ENCODE measurements around the gene SYN1. TPM values are rescaled to one million over a fixed set of nuclear protein-coding genes. Genes with fewer than 3 reads are reported as not detected.
"Not testable (repeated sequence)": the region's sequence is repeated elsewhere in the genome, so short reads cannot be mapped to it uniquely, and the experiment has no call there.

Gene SYN1
- 1 to 10 TPM in 1 of 2 experiments, under 1 TPM in 1; 0.83 to 1.3 TPM for total RNA-seq

DNA sequence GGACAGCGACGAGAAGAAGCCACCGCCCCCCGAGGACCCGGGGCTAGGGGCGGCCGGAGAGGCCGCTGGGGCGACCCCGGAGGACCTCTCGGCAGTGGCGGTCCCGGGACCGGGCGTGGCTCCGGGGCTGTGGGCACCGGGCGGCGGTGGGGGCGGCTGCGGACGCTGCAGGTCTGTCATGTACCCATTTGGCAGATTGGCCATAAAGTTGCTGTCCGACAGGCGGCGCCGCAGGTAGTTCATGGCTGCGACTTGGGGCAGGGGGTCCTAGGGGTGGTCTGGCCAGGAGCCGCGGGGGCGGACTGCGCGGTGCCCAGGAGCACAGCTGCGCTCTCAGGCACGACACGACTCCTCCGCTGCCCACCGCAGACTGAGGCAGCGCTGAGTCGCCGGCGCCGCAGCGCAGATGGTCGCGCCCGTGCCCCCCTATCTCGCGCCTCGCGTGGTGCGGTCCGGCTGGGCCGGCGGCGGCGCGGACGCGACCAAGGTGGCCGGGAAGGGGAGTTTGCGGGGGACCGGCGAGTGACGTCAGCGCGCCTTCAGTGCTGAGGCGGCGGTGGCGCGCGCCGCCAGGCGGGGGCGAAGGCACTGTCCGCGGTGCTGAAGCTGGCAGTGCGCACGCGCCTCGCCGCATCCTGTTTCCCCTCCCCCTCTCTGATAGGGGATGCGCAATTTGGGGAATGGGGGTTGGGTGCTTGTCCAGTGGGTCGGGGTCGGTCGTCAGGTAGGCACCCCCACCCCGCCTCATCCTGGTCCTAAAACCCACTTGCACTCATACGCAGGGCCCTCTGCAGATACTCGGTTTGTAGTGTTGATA is at the start of gene SYN1:
Gene SYN1, minus strand, starts transcription at position 372 of the 817 bp plus-strand sequence. Its CDS starts 129 bp downstream, at position 243.
- intact Hi-C loops (cut with micrococcal nuclease), result loop anchor here (5.0 kb wide), 1 partner anchor 37 kb away; the partner anchor contains the start of gene TIMP1
- H3K27me3 Mint-ChIP-seq, result peaks cover 5% of the 10 kb centered on the region
- H3K9me3 Mint-ChIP-seq, result no peaks in the 10 kb centered on the region
- no peaks in the 10 kb centered on the region for H3K36me3 Mint-ChIP-seq
- CTCF ChIA-PET, result no interaction called here
- peak; percentile 85 for DNase-seq
- H3K4me3 Mint-ChIP-seq, result peak within 1 kb of the TSS; percentile 57
- POLR2A ChIA-PET, result no interaction called here
- H3K4me1 Mint-ChIP-seq (ENCODE audit: low read depth), result peaks cover 9% of the 10 kb centered on the region
- H3K27ac Mint-ChIP-seq, result no peak within 1 kb of the TSS

DNA sequence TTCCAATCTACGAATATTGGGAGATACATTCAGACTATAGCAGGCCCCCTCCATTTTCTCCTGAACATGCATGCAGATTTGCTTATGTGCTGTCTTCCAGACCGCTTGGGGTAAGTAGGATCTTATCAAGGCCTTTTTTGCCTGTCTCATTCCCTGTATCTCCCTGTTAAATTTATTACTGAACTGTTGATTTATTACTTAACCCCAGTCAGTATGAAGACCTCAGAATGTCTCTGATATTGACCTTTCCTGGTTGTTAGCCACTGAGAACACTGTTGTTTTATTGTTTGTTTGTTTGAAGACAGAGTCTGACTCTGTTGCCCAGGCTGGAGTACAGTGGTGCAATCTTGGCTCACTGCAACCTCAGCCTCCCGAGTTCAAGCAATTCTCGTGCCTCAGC is 46.1 kb upstream of the SYN1 start:
- H3K4me3 Mint-ChIP-seq; H3K27me3 Mint-ChIP-seq; H3K36me3 Mint-ChIP-seq; H3K27ac Mint-ChIP-seq; H3K9me3 Mint-ChIP-seq; CTCF ChIA-PET; POLR2A ChIA-PET; DNase-seq; intact Hi-C loops (cut with micrococcal nuclease): not testable (repeated sequence)
- H3K4me1 Mint-ChIP-seq (ENCODE audit: low read depth), result peaks cover 22% of the 10 kb centered on the region

DNA sequence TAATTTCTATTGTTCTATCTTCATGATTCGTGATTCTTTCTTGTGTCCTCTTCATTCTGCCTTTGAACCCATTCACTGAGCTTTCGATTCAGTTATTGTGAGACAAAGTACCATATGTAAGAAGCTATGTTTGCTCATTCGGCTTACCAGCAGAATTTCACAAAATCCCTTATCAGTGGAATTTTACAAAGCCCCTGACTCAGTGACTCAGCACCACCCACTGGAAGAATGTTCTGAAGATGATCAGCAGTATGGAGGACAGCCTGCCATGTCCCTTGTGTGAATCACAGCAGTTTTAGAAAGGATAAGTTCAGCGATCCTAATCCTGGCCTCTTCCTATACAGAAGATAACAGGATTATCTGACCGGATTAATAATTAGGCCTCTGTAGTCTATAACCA is 45.1 kb upstream of the SYN1 start:
- POLR2A ChIA-PET, result no interaction called here
- Mint-ChIP-seq H3K4me3 (no peak overlapping the region), H3K27ac (peak overlapping the region; percentile 59)

GRCh38 chrX:47662144-47662657 is 42.5 kb upstream of the SYN1 start:
- CTCF ChIA-PET, result interaction anchor here (0.8 kb wide), 1 partner anchor 33 kb away, joined by 3 read pairs; the partner anchor contains the start of gene CFP
- Mint-ChIP-seq H3K9me3 (no peaks in the 10 kb centered on the region), H3K36me3 (peaks cover 2% of the 10 kb centered on the region), H3K27me3 (no peaks in the 10 kb centered on the region), H3K4me1 (ENCODE audit: low read depth) (peaks cover 36% of the 10 kb centered on the region), H3K27ac (peak overlapping the region; percentile 98), H3K4me3 (peak overlapping the region; percentile 35)
- POLR2A ChIA-PET, result interaction anchor here (1.9 kb wide), 1 partner anchor 12 kb away, joined by 6 read pairs; the partner anchor contains the start of gene ELK1
- intact Hi-C loops (cut with micrococcal nuclease), result loop anchor here (1.0 to 5.0 kb wide), 2 partner anchors 12 to 175 kb away; partner anchors contain the start of genes ELK1 and ZNF81
- peak; percentile 76 for DNase-seq

More for the DNA sequence above, 45.1 kb upstream of the SYN1 start:
- intact Hi-C loops (cut with micrococcal nuclease), result loop anchor here (5.0 kb wide), 1 partner anchor 173 kb away; the partner anchor contains the start of gene ZNF81
- no peaks in the 10 kb centered on the region for H3K36me3 Mint-ChIP-seq
- CTCF ChIA-PET, result no interaction called here
- no peaks in the 10 kb centered on the region for H3K27me3 Mint-ChIP-seq
- H3K4me1 Mint-ChIP-seq (ENCODE audit: low read depth), result peaks cover 29% of the 10 kb centered on the region
- DNase-seq, result no peak
- H3K9me3 Mint-ChIP-seq, result no peaks in the 10 kb centered on the region

DNA sequence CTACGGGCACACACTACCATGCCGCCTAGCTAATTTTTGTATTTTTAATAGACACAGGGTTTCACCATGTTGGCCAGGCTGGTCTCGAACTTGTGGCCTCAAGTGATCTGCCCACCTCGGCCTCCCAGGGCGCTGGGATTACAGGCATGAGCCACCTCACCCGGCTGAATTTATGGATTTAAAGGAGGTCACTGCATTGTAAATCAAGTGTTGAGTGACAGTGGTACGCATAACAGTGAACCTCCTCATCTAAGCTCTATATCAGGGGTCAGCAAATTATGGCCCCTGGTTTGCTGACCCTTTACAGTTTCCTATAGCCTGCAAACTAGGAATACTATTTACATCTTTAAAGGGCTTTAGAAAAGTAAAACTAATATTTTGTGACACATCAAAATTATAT is 41.9 kb upstream of the SYN1 start:
- no peak for DNase-seq
- Mint-ChIP-seq H3K36me3 (peaks cover 8% of the 10 kb centered on the region), H3K27me3 (no peaks in the 10 kb centered on the region), H3K27ac (peak overlapping the region; percentile 98), H3K4me3 (no peak overlapping the region), H3K9me3 (no peaks in the 10 kb centered on the region), H3K4me1 (ENCODE audit: low read depth) (peaks cover 42% of the 10 kb centered on the region)
- ChIA-PET CTCF (no interaction called here), POLR2A (interaction anchor here (1.9 kb wide), 1 partner anchor 11 kb away, joined by 6 read pairs; the partner anchor contains the start of gene ELK1)
- intact Hi-C loops (cut with micrococcal nuclease), result loop anchor here (5.0 kb wide), 1 partner anchor 176 kb away; the partner anchor contains the start of gene ZNF81

DNA sequence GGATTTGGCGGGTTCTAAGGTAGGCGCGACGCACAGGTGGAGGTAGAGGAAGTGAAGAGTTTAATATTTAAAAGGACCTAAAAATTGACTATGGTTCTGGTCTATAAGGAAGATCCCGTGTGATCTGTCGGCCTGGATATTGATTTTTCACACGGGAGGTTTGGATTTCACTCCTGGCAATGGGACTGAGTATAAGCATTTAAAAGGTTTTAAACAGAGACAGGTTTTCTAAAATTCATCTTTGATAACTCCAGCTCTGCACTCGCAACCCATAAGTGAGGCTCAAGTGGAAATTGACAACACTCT is 39.7 kb upstream of the SYN1 start:
- H3K27me3 Mint-ChIP-seq, result no peaks in the 10 kb centered on the region
- ChIA-PET CTCF (no interaction called here), POLR2A (no interaction called here)
- peaks cover 26% of the 10 kb centered on the region for H3K36me3 Mint-ChIP-seq
- peak overlapping the region; percentile 87 for H3K4me3 Mint-ChIP-seq
- H3K9me3 Mint-ChIP-seq, result no peaks in the 10 kb centered on the region
- H3K27ac Mint-ChIP-seq, result peak overlapping the region; percentile 98
- no peak for DNase-seq
- intact Hi-C loops (cut with micrococcal nuclease), result loop anchor here (2.0 to 10.0 kb wide), 5 partner anchors 99 to 515 kb away; partner anchors contain the start of genes ARAF, CDK16, NDUFB11 and RBM10
- H3K4me1 Mint-ChIP-seq (ENCODE audit: low read depth), result peaks cover 50% of the 10 kb centered on the region

- CTCF ChIA-PET, result no interaction called here
- H3K27me3 Mint-ChIP-seq, result no peaks in the 10 kb centered on the region
- peak within 1 kb of the TSS; percentile 87 for H3K4me3 Mint-ChIP-seq
- peaks cover 47% of the 10 kb centered on the region for H3K4me1 Mint-ChIP-seq (ENCODE audit: low read depth)
- H3K9me3 Mint-ChIP-seq, result no peaks in the 10 kb centered on the region
- peak within 1 kb of the TSS; percentile 98 for H3K27ac Mint-ChIP-seq
- intact Hi-C loops (cut with micrococcal nuclease), result loop anchor here (1.0 to 10.0 kb wide), 6 partner anchors 9 to 514 kb away; partner anchors contain the start of genes ARAF, CDK16, ELK1 and NDUFB11
- POLR2A ChIA-PET, result no interaction called here
- peaks cover 26% of the 10 kb centered on the region for H3K36me3 Mint-ChIP-seq
- peak; percentile 96 for DNase-seq
These were observed 39.2 kb upstream of the SYN1 start, which contains the start of gene UXT for GRCh38 chrX:47658684-47659420. Gene UXT (minus strand): TSS chrX:47659180. CDS start chrX:47658927, 253 bp downstream.

DNA sequence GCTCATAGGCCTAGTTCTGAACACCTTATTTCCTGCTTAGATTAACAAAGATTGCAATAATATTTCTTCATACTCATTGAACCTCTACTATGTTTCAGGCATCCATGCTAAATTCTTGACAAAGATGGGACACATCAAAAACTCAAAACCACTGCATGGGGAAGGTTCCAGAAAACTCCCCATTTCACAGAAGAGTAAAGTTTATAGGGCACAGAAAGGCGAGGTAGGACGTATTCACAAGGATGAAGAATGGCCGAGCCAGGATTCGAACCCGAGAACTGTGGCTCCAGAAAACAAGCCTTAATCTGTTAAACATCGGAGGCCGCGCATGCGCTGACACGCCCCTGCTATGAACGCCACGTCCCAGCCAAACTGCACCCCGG is 38.6 kb upstream of the SYN1 start:
- H3K9me3 Mint-ChIP-seq, result no peaks in the 10 kb centered on the region
- intact Hi-C loops (cut with micrococcal nuclease), result loop anchor here (1.0 to 10.0 kb wide), 6 partner anchors 8 to 513 kb away; partner anchors contain the start of genes ARAF, CDK16, ELK1 and NDUFB11
- no peak for DNase-seq
- H3K4me3 Mint-ChIP-seq, result peak overlapping the region; percentile 87
- H3K4me1 Mint-ChIP-seq (ENCODE audit: low read depth), result peaks cover 48% of the 10 kb centered on the region
- CTCF ChIA-PET, result no interaction called here
- no peaks in the 10 kb centered on the region for H3K27me3 Mint-ChIP-seq
- H3K27ac Mint-ChIP-seq, result peak overlapping the region; percentile 98
- POLR2A ChIA-PET, result no interaction called here
- peaks cover 30% of the 10 kb centered on the region for H3K36me3 Mint-ChIP-seq

DNA sequence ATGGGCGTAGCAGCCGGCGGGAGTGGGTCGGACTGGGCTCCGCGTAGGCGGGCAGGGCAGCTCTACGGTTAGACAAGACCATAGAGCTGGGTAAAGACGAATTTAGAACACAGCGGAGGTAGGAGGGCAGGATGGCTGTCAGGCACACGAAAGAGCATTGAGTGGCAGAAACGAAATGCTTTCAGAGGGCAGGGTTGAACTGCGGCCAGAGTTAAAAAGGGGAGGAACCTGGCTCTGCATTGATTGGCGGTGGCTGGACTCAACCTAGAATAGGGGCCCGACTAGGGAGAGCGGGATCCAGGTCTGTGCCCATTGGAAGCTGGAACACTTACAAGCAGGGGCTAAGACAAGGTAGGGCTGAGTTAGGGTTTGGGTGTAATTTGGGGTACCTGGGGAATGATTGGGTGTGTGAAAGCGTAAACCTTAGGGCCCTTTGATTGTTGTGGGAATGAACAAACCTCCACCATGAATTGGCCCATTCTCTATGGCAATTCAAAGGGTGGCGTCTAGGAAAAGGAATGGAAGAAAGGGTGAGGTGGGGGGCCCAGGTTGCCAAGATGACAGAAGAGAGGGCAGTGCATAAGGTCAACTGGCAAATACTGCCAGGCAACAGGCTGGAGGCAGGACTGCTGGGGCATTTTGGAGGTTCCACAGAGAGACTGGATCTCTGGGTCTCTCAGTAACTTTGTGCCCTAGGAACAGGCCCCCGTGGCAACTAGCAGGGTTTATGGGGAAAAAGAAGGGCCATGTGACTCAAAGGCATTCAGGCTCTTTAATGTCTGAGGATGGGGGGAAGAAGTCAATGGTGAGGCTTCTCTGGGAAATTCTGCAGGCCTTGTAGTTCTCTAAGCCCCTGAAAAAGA is 31.6 kb upstream of the SYN1 start:
- peak overlapping the region; percentile 84 for H3K4me3 Mint-ChIP-seq
- peaks cover 47% of the 10 kb centered on the region for H3K4me1 Mint-ChIP-seq (ENCODE audit: low read depth)
- intact Hi-C loops (cut with micrococcal nuclease), result loop anchor here (2.0 to 10.0 kb wide), 4 partner anchors 69 to 506 kb away; partner anchors contain the start of genes ARAF, NDUFB11, RBM10 and TIMP1
- H3K9me3 Mint-ChIP-seq, result no peaks in the 10 kb centered on the region
- peaks cover 56% of the 10 kb centered on the region for H3K36me3 Mint-ChIP-seq
- peak overlapping the region; percentile 91 for H3K27ac Mint-ChIP-seq
- ChIA-PET POLR2A (interaction anchor here (0.8 to 1.9 kb wide), 2 partner anchors 10 to 95 kb away, joined by 5 to 6 read pairs; no protein-coding TSS in a partner anchor), CTCF (no interaction called here)
- DNase-seq, result no peak
- H3K27me3 Mint-ChIP-seq, result no peaks in the 10 kb centered on the region

GRCh38 chrX:47650164-47651042 is 30.7 kb upstream of the SYN1 start, which contains the start of gene ELK1:
Gene ELK1 (minus strand): TSS chrX:47650563. CDS start chrX:47641441, 9,122 bp downstream.
- POLR2A ChIA-PET, result interaction anchor here (0.8 to 1.9 kb wide), 2 partner anchors 11 to 94 kb away, joined by 5 to 6 read pairs; no protein-coding TSS in a partner anchor
- intact Hi-C loops (cut with micrococcal nuclease), result loop anchor here (1.0 to 10.0 kb wide), 6 partner anchors 8 to 506 kb away; partner anchors contain the start of genes ARAF, NDUFB11, RBM10 and TIMP1
- peak; percentile 94 for DNase-seq
- Mint-ChIP-seq H3K4me1 (ENCODE audit: low read depth) (peaks cover 41% of the 10 kb centered on the region), H3K27ac (peak within 1 kb of the TSS; percentile 93), H3K4me3 (peak within 1 kb of the TSS; percentile 84), H3K27me3 (no peaks in the 10 kb centered on the region), H3K36me3 (peaks cover 48% of the 10 kb centered on the region), H3K9me3 (no peaks in the 10 kb centered on the region)
- CTCF ChIA-PET, result no interaction called here

All from activated CD4-positive, alpha-beta memory T cell treated with anti-CD3 and anti-CD28 coated beads for 36 hours (primary cell).